BE2C (cell line): ENCODE data around the gene SEMA4B.

ENCODE experiments used
- DNase-seq: peaks from one replicate; pipeline ENCODE4 v3.0.0-alpha.2; 2020
- H3K27me3 ChIP-seq: fragments of 250-450 bp; sonication (Bioruptor Pico); 2 replicates; pipeline ENCODE4 v1.5.1; 2020; ENCODE audit warnings: mild to moderate bottlenecking
- H3K36me3 ChIP-seq: fragments of 250-450 bp; sonication (Bioruptor Pico); 2 replicates; pipeline ENCODE4 v1.5.1; 2020; ENCODE audit warnings: mild to moderate bottlenecking
- H3K4me1 ChIP-seq: fragments of 250-450 bp; sonication (Bioruptor Pico); 2 replicates; pipeline ENCODE4 v1.5.1; 2020
- H3K4me3 ChIP-seq: 2 replicates; pipeline ENCODE4 v1.5.1; 2011; ENCODE audit warnings: low read depth, low read length
- H3K9me3 ChIP-seq: fragments of 250-450 bp; sonication (Bioruptor Pico); 2 replicates; pipeline ENCODE4 v1.5.1; 2020
- TF ChIP-seq, protein P1 (sequence below): IDR thresholded peaks from 2 replicates; pipeline ENCODE4 v1.5.1; 2012; ENCODE audit warnings: mild to moderate bottlenecking, low read depth, low read length

Gene SEMA4B

DNA sequence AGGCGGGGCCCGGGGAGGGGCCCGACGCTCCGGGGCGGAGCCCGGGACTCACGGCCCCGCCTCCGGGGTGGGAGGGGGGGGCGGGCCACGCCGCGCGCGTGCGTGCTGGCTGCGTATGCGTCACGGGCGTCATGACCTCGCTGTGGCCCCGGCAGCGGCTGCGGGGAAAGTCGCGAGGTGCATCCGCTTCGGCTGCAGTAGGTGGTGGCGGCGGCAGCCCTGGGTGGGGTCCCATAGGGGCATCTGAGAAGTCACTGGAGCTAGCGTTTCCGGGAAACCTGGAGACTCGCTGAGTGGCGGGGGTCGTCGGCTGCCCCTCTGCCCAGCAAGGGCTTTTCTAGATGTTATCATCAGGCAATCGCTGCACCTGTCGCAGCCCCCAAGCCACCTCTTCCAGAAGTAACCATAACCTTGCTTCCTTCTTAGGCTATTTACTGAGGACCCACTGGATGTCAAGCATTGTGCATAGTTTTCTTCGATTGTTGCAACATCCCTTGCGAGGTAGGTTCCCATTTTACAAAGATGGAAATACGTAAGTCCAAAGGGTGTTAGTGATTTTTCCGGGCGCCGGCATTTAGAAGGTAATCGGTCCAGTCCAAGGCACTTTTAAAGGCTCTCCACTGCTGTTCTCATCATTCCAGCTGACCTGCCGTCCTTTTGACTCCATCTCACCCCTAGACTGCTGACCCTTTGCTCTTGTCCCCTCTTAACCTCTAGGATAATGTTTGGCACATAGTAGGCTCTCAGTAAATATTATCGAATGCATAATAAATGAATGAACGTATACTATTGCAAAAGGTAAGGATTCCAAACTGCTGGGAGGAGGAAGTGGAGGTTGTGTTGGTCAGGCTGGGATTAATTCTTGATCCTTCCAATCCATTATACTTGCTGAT is 33.2 kb downstream of the SEMA4B start, which contains the start of gene GDPGP1:
GDPGP1 (plus strand) TSS at position 114 of the 893 bp plus-strand sequence. CDS start 6,700 bp downstream, outside the sequence.
- Histone ChIP-seq H3K9me3 (no peaks in the 10 kb centered on the region), H3K4me1 (no peaks in the 10 kb centered on the region; the same call in 1 of the 2 replicates), H3K36me3 (peaks cover 4% of the 10 kb centered on the region; the same call in 1 of the 2 replicates), H3K4me3 (peak within 1 kb of the TSS; percentile 87), H3K27me3 (no peaks in the 10 kb centered on the region)
- TF ChIP-seq, protein P1, sequence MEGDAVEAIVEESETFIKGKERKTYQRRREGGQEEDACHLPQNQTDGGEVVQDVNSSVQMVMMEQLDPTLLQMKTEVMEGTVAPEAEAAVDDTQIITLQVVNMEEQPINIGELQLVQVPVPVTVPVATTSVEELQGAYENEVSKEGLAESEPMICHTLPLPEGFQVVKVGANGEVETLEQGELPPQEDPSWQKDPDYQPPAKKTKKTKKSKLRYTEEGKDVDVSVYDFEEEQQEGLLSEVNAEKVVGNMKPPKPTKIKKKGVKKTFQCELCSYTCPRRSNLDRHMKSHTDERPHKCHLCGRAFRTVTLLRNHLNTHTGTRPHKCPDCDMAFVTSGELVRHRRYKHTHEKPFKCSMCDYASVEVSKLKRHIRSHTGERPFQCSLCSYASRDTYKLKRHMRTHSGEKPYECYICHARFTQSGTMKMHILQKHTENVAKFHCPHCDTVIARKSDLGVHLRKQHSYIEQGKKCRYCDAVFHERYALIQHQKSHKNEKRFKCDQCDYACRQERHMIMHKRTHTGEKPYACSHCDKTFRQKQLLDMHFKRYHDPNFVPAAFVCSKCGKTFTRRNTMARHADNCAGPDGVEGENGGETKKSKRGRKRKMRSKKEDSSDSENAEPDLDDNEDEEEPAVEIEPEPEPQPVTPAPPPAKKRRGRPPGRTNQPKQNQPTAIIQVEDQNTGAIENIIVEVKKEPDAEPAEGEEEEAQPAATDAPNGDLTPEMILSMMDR: no peak
- no peak for DNase-seq

DNA sequence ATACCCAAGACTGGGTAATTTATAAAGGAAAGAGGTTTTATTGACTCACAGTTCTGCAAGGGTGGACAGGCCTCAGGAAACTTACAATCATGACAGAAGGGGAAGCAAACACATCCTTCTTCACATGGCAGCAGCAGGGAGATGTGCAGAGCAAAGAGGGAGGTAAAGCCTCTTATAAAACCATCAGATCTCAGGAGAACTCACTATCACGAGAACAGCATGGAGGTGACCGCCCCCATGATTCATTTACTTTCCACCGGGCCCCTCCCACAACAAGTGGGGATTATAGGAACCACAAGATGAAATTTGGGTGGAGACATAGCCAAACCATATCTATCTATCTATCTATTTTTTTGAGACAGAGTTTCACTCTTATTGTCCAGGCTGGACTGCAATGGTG is 38.2 kb downstream of the SEMA4B start:
- no peak for DNase-seq

DNA sequence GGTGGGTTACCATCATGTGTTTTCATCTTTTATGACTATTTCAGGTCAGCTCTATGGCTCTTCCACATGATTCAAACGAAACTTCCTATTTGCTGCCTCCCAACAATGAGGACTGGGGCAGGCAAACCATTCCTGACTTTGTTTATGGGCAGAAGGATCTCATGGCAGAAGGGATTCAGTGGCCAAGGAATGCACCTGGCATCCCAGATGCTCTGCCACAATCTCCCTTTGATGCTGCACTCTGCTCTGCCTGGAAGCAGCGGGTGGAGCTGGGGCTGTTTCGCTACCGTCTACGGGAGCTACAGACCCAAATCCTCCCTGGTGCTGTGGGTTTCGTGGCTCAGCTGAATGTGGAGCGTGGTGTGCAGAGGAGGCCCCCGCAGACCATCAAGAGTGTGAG is 39.7 kb downstream of the SEMA4B start:
- TF ChIP-seq, protein P1: no peak
- no peak for DNase-seq
- no peak overlapping the region for H3K4me3 ChIP-seq
- no peaks in the 10 kb centered on the region for H3K36me3 ChIP-seq
- H3K27me3 ChIP-seq: no peaks in the 10 kb centered on the region
- no peaks in the 10 kb centered on the region for H3K4me1 ChIP-seq
- H3K9me3 ChIP-seq: no peaks in the 10 kb centered on the region

More for the DNA sequence above, 38.2 kb downstream of the SEMA4B start:
- TF ChIP-seq, protein P1: no peak
- no peaks in the 10 kb centered on the region; the same call in 1 of the 2 replicates for H3K4me1 ChIP-seq
- no peaks in the 10 kb centered on the region for H3K9me3 ChIP-seq
- no peaks in the 10 kb centered on the region for H3K36me3 ChIP-seq
- H3K27me3 ChIP-seq: no peaks in the 10 kb centered on the region
- H3K4me3 ChIP-seq: no peak overlapping the region

DNA sequence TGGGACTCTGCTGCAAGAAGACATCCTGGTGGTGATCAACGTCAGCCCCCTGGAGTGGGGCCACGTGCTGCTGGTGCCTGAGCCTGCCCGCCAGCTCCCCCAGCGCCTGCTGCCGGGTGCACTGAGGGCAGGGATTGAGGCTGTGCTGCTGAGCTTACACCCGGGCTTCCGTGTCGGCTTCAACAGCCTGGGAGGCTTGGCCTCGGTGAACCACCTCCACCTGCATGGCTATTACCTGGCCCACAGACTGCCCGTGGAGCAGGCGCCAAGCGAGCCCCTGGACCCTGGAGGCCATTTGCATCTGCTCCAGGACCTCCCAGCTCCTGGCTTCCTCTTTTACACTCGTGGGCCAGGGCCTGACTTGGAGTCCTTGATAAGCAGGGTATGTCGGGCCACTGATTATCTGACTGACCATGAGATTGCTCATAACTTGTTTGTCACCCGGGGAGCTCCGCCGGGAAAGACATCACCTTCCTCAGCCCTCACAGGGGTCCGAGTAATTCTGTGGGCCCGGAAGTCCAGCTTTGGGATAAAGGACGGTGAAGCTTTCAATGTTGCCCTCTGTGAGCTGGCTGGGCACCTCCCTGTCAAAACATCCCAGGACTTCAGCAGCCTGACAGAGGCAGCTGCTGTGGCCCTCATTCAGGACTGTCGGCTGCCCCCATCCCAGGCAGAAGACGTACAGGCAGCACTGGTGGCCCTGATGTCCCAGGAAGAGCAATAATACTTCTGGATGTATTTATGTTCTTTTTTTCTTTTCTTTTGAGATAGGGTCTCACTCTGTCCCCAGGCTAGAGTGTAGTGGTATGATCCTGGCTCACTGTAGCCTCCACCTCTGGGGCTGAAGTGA is 40.4 kb downstream of the SEMA4B start:
- H3K4me1 ChIP-seq: no peaks in the 10 kb centered on the region
- DNase-seq: no peak
- H3K9me3 ChIP-seq: no peaks in the 10 kb centered on the region
- no peaks in the 10 kb centered on the region for H3K27me3 ChIP-seq
- H3K36me3 ChIP-seq: no peaks in the 10 kb centered on the region
- no peak overlapping the region for H3K4me3 ChIP-seq
- TF ChIP-seq, protein P1: no peak

DNA sequence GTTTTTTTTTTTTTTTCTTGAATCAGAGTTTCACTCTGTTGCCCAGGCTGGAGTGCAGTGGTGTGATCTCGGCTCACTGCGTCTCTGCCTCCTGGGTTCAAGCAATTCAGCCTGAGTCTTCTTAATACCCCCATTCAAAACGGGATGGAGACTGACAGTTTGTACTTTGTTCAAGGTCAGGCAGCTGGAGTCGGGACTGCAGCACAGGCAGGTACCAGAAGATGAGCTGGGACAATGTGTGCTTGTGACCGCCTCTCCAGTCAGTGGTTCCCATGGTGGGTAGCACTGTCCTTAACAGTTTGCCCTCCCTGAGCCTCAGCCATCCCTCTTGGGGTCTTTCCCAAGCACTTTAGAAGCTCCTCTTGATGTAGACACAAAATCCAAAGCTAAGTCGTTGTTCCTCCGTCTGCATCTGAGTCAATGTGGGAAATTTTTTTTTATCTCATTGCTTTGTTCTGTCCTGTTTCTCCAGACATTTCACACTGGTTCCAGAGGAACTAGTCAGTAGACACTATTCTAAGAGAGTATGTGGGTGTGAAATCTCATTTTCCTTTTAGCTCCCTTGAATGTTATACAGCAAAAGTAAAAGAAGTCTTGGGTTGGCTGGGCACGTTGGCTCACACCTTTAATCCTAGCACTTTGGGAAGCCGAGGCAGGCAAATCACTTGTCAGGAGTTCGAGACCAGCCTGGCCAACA is 43.0 kb downstream of the SEMA4B start:
- no peaks in the 10 kb centered on the region for H3K36me3 ChIP-seq
- no peaks in the 10 kb centered on the region for H3K4me1 ChIP-seq
- TF ChIP-seq, protein P1: no peak
- H3K4me3 ChIP-seq: no peak overlapping the region
- H3K9me3 ChIP-seq: no peaks in the 10 kb centered on the region
- no peak for DNase-seq
- H3K27me3 ChIP-seq: no peaks in the 10 kb centered on the region
